ENCODE results near the gene SRP68. TPM values are rescaled to one million over a fixed set of nuclear protein-coding genes. Genes with fewer than 3 reads are reported as not detected.
A peak's percentile ranks its signal among the peaks of the same experiment; 100 is the strongest.

SRP68 gene
- polyA plus RNA-seq (ENCODE audit: insufficient read length) = 86.8 TPM

DNA sequence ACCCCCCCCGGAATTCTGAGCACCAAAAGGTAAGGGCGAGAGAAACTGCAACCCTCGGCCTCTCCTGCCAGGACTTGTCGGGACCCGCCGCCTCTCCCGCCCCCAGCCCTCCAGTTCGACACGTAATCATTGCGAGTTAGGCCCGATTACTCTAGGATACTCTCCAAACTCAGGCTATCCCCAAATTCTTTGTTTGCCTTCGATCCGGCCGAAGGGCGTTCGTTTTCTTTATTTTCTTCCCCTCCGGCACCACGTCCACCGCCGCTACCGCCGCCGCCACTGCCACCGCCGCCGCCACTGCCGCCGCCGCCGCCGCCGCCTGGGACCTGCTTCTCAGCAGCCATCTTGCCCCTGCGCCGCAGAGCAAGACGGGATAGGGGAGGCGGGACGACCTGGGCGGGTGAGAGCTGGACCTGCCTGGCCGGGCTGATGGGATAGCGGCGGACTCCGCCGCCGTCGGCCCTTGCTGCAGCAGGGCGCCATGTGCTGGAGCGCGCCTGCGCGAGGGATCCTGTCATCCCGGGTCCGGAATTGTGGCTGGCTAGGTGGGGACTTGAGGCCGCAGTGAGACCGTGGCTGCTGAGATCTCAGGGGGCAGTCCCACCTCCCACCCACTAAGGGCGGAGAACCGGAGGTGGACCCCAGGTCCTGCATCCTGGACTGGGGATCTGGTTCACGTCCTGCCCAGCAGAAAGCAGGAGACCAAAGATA, at the start of gene SRP68:
Gene SRP68, minus strand, starts transcription at position 370 of the 711 bp plus-strand sequence. Its CDS starts 26 bp downstream, at position 344.
- DNase-seq = peak; percentile 92

DNA sequence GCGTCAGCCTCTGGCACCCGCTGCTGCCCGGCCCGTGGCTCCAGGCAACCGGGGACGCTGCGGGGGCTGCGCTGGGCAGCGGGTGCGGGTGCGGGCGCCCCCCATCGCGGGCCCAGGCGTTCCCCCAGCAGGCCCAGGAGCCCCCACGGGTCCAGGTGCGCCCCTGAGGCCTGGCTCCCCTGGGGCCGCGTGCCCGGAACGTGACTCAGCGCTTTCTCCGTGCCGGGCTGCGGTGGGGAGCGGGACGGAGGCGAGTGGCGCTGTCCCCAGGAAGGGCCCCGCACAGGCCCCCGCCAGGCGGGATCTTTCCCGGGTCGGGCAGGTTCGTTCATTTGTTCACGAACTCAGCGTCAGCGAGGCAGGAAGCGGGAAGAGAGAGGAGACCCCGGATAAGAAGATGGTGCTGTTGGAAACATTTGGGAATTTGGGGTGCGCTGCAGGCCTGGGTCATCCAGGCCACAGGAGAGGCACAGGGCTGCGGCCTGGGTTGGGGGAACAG, 49.7 kb upstream of the SRP68 start:
- DNase-seq = peak; percentile 30

DNA sequence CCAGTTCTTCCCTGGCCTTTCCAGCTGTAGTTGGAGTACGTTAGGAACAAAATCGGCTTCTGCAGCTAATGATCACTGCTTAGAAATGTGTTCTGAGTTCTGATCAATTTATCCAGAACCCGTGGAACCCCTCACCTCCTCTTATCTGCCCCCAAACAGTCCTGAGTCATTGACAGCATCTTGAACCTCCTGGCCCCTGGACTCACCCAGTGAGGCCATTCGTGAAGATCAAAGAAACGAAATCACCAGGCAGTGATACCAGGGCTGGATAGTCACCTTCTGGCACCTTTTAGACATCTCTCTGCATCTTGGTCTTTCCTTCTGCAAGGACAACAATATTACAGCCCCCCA, 48.3 kb upstream of the SRP68 start:
- no peak for DNase-seq

GRCh38 chr17:76119409-76120371, 47.4 kb upstream of the SRP68 start:
- no peak for DNase-seq

DNA sequence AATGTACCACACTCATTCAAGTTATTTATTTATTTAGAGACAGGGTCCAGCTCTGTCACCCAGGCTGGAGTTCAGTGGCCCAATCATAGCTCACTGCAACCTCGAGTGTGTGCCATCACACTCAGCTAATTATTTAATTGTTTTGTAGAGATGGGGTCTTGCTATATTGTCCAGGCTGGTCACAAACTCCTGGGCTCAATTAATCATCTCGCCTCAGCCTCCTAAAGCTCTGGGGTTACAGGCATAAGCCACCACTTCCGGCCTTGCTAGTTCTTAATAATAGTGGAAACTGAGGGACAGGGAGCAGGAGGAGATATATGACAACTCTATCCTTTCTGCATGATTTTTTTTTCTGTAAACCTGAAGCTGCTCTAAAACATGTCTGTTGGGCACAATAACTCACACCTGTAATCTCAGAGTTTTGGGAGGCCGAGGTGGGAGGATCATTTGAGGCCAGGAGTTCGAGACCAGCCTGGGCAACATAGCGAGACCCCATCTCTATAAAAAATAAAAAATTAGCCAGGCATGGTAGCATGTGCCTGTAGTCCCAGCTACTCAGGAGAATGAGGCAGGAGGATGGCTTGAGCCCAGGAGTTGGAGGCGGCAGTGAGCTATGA, 42.9 kb upstream of the SRP68 start:
- no peak for DNase-seq

DNA sequence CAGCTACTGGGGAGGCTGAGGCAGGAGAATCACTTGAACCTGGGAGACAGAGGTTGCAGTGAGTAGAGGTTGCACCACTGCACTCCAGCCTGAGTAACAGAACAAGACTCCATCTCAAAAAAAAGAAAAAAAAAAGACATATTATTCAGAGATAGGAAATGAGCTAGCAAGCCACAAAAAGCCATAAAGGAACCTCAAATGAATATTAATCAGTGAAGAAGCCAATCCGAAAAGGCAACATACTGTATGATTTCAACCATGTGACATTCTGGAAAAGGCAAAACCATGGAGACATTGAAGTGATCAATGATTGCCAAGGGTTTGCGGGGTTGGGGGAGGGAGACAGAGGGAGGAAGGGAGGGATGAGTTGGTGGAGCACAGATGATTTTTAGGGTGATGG, 39.6 kb upstream of the SRP68 start:
- DNase-seq = no peak

DNA sequence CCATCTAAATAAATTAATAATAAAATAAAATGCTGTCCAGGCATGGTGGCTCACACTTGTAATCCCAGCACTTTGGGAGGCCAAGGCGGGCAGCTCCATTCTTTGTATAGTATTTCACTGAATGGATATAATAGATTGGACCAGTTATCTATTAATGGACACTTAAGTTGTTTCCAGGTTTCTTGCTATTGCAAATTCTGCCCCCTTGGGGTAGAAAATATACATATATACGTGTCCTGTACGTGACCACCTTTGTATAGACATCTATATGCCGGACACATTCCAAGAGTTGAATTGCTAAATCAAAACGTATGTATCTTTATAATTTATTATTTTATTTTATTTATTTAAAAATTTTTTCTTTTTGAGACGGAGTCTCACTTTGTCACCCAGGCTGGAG, 35.2 kb upstream of the SRP68 start:
- no peak for DNase-seq

GRCh38 chr17:76106703-76107102, 34.4 kb upstream of the SRP68 start:
- no peak for DNase-seq

GRCh38 chr17:76104896-76105231, 32.5 kb upstream of the SRP68 start:
- DNase-seq = no peak

GRCh38 chr17:76104140-76104895, 32.0 kb upstream of the SRP68 start:
- no peak for DNase-seq

DNA sequence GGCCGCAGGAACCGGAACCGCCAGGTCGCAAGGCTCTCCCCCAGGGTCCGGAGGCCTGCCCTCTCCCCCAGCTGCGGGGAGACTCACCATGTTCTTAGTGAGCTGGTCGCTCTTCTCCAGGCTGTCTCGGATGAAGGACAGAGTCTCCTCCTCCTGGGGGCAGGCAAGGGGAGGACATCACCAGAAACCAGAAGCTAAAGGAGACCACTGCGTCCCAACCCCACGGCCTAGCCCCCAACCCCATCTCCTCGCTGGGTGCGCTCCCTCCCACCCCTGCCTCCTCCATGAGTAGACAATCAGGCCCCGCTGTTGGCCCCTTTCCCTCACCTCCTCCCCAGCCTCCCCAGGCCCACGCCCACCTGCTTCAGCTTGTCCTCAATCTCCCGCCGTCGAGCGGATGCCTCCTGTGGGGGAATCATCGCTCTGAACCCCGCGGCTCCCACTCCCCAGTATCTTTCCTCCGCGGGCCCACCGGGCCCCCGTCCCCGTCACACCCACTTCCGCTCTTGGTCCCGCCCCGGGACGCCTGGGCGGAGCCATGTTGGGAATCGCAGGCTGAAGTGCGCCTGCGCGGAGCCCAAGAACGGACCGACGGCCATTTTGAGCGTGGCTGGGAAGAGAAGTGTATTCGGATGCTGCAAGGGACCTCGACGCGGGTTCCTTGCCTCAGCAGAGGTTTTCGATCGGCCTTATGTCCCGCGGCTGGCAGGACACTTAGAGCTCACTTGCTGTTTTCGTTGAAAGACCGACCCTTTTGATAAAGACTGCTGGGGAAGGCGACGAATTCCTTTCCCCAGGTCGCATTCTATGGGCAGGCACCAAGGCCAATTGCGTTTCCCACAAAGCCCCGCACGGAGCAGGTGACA, 31.2 kb upstream of the SRP68 start, which contains the start of gene EXOC7:
Gene EXOC7, minus strand, starts transcription at position 514 of the 866 bp plus-strand sequence. Its CDS starts 95 bp downstream, at position 419.
- peak; percentile 97 for DNase-seq

- DNase-seq = no peak
These were observed 30.6 kb upstream of the SRP68 start for GRCh38 chr17:76102944-76103273.

DNA sequence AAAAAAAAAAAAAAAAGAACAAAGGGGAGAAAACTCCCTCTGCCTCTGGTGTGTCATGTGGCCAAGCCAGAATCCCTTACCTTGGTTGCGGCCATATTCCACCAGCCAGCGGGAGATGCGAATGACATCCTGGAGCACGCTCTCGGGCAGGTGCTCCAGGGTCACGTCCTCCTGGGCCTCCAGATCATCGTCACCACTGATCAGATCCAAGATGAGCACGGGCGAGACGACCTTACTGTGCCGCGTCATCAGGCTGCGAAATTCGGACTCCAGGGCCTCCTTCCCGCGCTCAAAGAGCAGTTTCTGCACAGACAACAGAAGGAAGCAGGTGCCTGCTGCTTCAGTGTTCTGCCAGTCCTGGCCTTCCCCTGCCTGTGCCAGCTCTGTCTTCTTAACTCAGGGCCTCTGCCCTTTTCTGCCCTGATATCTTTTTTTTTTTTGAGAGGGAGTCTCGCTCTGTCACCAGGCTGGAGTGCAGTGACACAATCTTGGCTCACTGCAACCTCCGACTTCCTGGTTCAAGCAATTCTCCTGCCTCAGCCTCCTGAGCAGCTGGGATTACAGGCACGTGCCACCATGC, 25.5 kb upstream of the SRP68 start:
- no peak for DNase-seq

DNA sequence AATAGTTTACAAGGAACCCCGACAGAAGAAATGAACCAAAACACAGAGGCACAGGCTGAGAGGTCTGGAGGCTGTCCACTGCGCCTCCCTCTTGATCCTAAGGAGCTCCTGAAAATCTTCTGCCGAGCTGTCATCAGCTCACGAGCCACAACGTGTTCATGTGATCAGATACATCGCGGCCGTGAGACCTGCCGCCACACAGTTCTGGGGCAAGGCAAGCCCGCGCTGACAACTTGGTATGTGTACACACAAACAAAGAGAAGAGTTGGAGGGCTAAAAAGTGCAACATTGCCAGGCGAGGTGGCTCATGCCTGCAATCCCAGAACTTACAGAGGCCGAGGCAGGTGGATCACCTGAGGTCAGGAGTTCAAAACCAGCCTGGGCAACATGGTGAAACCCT, 23.6 kb upstream of the SRP68 start:
- no peak for DNase-seq

- DNase-seq = no peak
These were observed 21.7 kb upstream of the SRP68 start for GRCh38 chr17:76094046-76094445.

DNA sequence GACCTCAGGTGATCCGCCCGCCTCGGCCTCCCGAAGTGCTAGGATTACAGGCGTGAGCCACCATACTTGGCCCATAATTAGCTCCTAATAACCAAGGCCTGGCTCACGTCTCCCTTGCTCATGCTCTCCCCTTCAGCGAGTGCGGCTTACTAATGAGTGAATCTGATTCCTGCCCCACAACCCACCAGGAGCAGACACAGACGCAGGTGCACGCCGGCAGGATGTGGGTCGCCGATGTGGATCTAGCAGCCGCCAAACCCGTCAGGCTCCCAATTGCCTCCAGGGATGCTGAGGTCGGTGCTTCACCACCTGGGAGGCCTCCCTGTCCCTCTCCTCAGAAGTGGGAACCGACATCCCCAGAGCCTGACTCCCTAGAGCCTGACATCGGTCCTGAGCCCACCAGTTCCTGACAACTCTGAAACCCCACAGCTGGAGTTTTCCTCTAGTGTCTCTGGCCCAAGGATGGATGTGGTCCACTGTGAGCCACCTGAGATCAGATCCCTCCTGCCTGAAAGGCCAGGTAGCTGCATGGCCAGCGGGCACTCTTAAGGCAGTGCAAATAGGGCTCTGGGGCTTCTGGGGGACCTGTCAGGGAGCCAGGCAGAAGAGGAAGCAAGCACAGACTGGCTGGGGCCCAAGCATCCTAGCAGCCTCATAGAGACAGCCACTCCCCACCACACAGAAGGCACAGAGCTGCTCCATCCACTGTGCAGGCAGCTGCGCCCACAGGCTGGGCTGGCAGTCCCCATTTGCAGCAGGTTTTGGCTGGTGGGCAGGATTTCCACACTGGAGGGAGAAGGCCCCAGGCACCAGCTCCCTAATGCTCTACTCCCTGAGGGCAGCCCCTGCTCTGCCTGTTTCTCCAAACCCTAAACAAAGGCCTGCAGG, 20.5 kb upstream of the SRP68 start:
- no peak for DNase-seq

DNA sequence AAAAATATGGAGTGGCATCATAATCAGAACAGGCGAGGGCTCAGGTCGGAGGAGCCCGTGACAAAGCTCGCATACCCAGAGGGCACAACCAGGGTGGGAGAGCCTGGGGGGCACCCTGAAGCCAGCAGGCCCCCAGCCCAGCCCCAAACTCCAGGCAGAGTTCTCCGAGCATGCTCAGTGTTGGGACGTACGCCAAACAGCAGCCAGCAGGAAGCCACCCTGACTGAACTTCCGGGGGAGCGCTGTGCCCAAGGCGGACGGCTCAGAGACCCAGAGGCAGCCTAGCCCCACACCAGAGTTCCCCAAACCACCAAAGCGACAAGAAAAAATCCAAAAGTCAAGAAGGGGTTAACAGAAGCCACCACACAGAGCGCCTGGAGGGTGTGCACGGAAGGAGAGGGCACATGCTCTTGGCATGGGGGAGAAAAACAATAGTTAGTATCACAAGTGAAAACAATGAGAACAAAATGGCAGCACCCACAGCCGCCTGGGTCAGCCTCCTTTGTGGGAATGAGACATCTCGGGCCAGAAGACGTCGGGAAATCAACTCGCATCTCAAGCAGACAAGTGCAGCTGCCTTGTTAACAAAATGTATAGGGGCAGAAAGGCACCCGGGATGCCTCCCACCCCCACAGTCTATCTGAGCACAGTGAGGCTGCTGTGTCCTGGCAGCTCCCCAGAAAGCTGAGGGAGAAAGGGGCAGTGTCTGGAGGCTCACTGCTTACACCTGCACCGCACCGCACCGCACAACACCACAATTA, 19.4 kb upstream of the SRP68 start:
- DNase-seq = no peak

GRCh38 chr17:76090517-76091129, 18.3 kb upstream of the SRP68 start:
- DNase-seq = no peak

Measured in hindlimb muscle (tissue), 1 donor.